Neutrophil (primary cell): ENCODE measurements around the gene SPIRE2.
A peak's percentile ranks its signal among the peaks of the same experiment; 100 is the strongest.

Source experiments
- H3K27ac ChIP-seq: fragments of 200-600 bp; sonication (generic); 2 replicates; pipeline ENCODE4 v1.5.1; 2016; ENCODE audit warnings: mild to moderate bottlenecking, moderate library complexity
- H3K27me3 ChIP-seq: fragments of 200-600 bp; sonication (generic); 2 replicates; pipeline ENCODE4 v1.6.0; 2016; ENCODE audit warnings: mild to moderate bottlenecking
- H3K36me3 ChIP-seq: fragments of 200-600 bp; sonication (generic); 2 replicates; pipeline ENCODE4 v1.5.1; 2017
- H3K4me1 ChIP-seq, 2 experiments: fragments of 200-600 bp in 1 of 2; sonication (generic) in 1 of 2; 1 replicate in 1 of 2; 2 replicates in 1 of 2; pipeline versions ENCODE4 v1.5.1 to v1.6.1; 2013 to 2016; ENCODE audit warnings: low read depth in 1 of 2, low read length in 1 of 2, mild to moderate bottlenecking in 1 of 2, moderate library complexity in 1 of 2; ENCODE audit not compliant: control insufficient read depth in 1 of 2, insufficient read depth in 1 of 2
- H3K4me3 ChIP-seq, 2 experiments: fragments of 200-600 bp in 1 of 2; sonication (generic) in 1 of 2; 1 replicate in 1 of 2; 2 replicates in 1 of 2; pipeline ENCODE4 v1.5.1; 2013 to 2016; ENCODE audit warnings: low read depth in 1 of 2, low read length in 1 of 2, mild to moderate bottlenecking in 1 of 2, moderate library complexity in 1 of 2
- H3K9me3 ChIP-seq: fragments of 200-600 bp; sonication (generic); 2 replicates; pipeline ENCODE4 v1.5.1; 2016
- CTCF ChIP-seq: fragments of 200-600 bp; sonication (generic); IDR thresholded peaks from 2 replicates; pipeline ENCODE4 v1.5.1; 2016; ENCODE audit warnings: antibody characterized with exemption

Gene SPIRE2

GRCh38 chr16:89907055-89907814 lies 79.0 kb downstream of the SPIRE2 start:
- Histone ChIP-seq H3K27me3 (no peaks in the 10 kb centered on the region), H3K4me3 (no peak overlapping the region), H3K9me3 (no peaks in the 10 kb centered on the region), H3K27ac (no peak overlapping the region), H3K4me1 (no peaks in the 10 kb centered on the region), H3K36me3 (peaks cover 97% of the 10 kb centered on the region)
- no peak for TF ChIP-seq CTCF

GRCh38 chr16:89908236-89908635 lies 80.0 kb downstream of the SPIRE2 start:
- TF ChIP-seq CTCF, result no peak
- no peaks in the 10 kb centered on the region for H3K4me1 ChIP-seq
- no peaks in the 10 kb centered on the region for H3K9me3 ChIP-seq
- peaks cover 99% of the 10 kb centered on the region for H3K36me3 ChIP-seq
- H3K27ac ChIP-seq, result no peak overlapping the region
- no peaks in the 10 kb centered on the region for H3K27me3 ChIP-seq
- H3K4me3 ChIP-seq, result no peak overlapping the region

DNA sequence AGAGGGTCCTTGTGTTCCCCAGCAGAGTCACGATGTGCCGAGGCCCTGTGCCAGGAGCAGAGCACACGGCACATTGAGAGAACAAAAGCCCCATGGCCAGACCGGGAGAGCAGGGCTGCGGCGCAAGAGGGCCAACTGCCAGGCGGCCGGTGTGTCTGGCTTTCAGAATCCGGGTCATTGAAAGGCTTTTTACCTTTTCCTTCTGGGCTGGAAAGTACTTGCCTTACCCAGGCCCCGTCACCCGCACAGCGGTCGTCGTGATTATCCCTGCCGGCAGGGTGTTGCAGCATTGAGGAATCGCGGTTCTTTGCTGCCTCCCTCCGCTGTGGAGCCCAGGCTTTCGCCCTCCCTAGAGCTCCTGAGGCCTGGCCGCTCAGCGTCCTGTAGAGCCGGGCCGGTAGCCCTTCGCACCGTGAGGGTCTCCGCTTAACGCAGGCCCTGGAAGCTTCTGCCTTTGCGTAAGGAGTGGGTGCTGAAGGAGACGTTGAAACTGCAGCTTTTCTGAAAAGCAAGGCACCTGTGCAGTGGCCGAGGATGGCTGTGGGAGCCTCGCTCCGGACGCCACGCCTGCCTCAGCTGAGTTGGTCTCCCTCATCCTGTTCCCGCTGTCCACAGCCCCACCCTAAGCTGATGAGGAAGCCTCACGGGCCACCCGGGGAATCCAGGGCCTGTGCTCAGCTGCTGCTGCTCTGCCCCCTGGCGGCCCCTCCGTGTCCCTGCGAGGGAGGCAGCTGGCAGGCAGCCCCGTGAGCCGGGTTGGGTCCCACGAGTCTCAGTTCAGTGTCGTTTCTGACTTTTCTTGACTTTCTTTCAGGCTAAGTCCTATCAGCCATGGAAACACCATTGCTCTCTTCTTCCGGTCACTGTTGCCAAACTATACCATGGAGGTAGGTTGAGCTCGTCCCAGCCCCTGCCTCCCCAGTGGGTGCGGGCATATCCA lies 81.8 kb downstream of the SPIRE2 start:
- peak; percentile 74 for TF ChIP-seq CTCF
- peaks cover 86% of the 10 kb centered on the region for H3K36me3 ChIP-seq
- H3K27ac ChIP-seq, result no peak overlapping the region
- no peaks in the 10 kb centered on the region for H3K4me1 ChIP-seq
- no peaks in the 10 kb centered on the region for H3K9me3 ChIP-seq
- no peak overlapping the region for H3K4me3 ChIP-seq
- no peaks in the 10 kb centered on the region for H3K27me3 ChIP-seq

DNA sequence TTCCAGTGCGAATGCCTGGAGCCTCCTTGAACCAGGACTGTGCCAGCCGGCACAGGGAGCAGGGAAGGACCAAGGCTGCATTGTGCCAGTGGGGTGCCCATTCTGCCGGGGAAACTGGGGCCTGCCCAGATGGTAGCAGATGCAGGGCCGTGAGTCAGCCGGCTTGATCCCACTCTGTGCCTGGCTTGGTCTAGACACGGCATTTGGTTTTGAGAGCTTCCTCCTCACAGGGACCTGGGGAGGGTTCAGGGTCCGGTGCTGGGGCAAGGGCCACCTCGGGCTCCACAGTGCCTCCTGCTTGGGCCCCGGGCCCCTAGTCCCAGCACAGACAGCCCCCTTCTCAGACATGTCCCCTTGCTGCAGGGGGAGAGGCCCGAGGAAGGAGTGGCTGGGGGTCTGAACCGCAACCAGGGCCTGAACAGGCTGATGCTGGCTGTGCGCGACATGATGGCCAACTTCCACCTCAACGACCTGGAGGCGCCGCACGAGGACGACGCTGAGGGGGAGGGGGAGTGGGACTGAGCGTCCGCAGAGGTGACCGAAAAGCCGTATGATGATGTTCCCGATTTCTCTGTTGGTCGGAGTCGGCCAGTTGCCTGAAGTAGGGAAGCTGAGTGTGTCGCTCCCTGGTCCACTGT lies 82.6 kb downstream of the SPIRE2 start:
- Histone ChIP-seq H3K9me3 (no peaks in the 10 kb centered on the region), H3K4me3 (no peak overlapping the region), H3K27ac (no peak overlapping the region), H3K36me3 (peaks cover 78% of the 10 kb centered on the region), H3K27me3 (no peaks in the 10 kb centered on the region), H3K4me1 (no peaks in the 10 kb centered on the region)
- TF ChIP-seq CTCF, result no peak

DNA sequence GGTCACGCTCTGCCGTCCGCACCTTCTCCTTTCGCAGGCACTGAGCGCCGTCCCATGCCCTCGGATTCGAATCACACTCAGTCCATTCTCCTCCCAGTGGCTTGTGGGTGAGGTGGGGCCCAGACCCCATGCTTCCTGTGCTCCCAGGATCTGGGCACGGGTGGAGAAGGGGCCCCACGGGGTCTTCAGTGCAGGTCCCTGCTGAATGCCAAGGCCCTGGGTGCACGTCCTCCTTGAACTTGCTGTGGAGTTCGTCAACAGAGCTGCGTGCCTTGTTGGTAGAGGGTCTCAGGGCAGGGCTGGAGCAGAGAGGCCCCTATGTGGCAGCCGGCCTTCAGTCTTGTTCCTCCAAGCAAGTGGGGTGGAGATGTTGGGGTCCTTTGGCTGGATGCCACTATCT lies 83.1 kb downstream of the SPIRE2 start:
- no peaks in the 10 kb centered on the region for H3K27me3 ChIP-seq
- no peak for TF ChIP-seq CTCF
- H3K36me3 ChIP-seq, result peaks cover 73% of the 10 kb centered on the region
- no peak overlapping the region for H3K27ac ChIP-seq
- no peaks in the 10 kb centered on the region for H3K4me1 ChIP-seq
- no peaks in the 10 kb centered on the region for H3K9me3 ChIP-seq
- no peak overlapping the region for H3K4me3 ChIP-seq
